Chondrocyte (in vitro differentiated cells): ENCODE data around the gene GPRC5C. TPM values are rescaled to one million over a fixed set of nuclear protein-coding genes. Genes with fewer than 3 reads are reported as not detected.

Experiments used
- DNase-seq: peaks from one replicate; pipeline ENCODE4 v3.0.0; 2021; ENCODE audit warnings: mixed read lengths, low spot score
- H3K27ac Mint-ChIP-seq: one replicate; pipeline ENCODE4 v1.8.0; 2021; ENCODE audit warnings: mild to moderate bottlenecking, moderate library complexity, mixed read lengths; ENCODE audit not compliant: unreplicated experiment
- H3K27me3 Mint-ChIP-seq: 2 replicates; pipeline ENCODE4 v1.8.0; 2021; ENCODE audit warnings: low read depth, mixed read lengths
- H3K36me3 Mint-ChIP-seq: 2 replicates; pipeline ENCODE4 v1.8.0; 2021; ENCODE audit warnings: low read depth, mixed read lengths
- H3K4me1 Mint-ChIP-seq: 2 replicates; pipeline ENCODE4 v1.8.0; 2021; ENCODE audit warnings: low read depth, mild to moderate bottlenecking, mixed read lengths
- H3K4me3 Mint-ChIP-seq: one replicate; pipeline ENCODE4 v1.8.0; 2021; ENCODE audit warnings: mild to moderate bottlenecking, moderate library complexity, mixed read lengths; ENCODE audit not compliant: unreplicated experiment
- H3K9me3 Mint-ChIP-seq: 2 replicates; pipeline ENCODE4 v1.8.0; 2021; ENCODE audit warnings: low read depth, mixed read lengths
- total RNA-seq: library from RNA; stranded (reverse); gene quantifications from 3 replicates; pipeline ENCODE4 v1.2.1, GENCODE V29; 2021
- TF ChIP-seq, protein P1 (sequence below): fragments of 200-600 bp; sonication (generic); IDR thresholded peaks from 2 replicates; pipeline ENCODE4 v1.5.0; 2021; ENCODE audit warnings: antibody characterized with exemption, mild to moderate bottlenecking, moderate library complexity

Gene GPRC5C
- total RNA-seq, 1 donor from 2014 or later = 47.8 TPM

GRCh38 chr17:74429604-74430384 is 2.1 kb upstream of the GPRC5C start:
- H3K4me1 Mint-ChIP-seq = peaks cover 52% of the 10 kb centered on the region
- peak overlapping the region; percentile 93 for H3K27ac Mint-ChIP-seq

DNA sequence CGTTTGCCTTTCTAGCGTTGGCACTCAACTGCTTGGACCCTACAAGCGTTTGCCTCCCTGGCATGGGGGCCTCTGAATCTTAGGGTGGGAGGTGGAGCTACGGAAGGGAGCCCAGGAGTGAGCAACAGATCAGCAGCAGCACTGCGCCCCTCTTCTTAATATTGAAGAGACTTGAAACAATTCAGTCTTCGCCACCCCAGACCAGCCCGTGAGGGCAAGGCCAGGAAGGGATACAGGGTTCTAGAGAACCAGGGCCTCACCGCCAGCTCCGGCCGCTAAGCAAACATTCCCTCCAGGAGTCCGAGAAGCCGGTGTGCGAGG is 1.5 kb upstream of the GPRC5C start:
- no peaks in the 10 kb centered on the region for H3K36me3 Mint-ChIP-seq
- no peak for DNase-seq
- peak overlapping the region; percentile 93 for H3K27ac Mint-ChIP-seq
- H3K27me3 Mint-ChIP-seq = peaks cover 2% of the 10 kb centered on the region
- H3K4me3 Mint-ChIP-seq = peak overlapping the region; percentile 83
- TF ChIP-seq, protein P1, sequence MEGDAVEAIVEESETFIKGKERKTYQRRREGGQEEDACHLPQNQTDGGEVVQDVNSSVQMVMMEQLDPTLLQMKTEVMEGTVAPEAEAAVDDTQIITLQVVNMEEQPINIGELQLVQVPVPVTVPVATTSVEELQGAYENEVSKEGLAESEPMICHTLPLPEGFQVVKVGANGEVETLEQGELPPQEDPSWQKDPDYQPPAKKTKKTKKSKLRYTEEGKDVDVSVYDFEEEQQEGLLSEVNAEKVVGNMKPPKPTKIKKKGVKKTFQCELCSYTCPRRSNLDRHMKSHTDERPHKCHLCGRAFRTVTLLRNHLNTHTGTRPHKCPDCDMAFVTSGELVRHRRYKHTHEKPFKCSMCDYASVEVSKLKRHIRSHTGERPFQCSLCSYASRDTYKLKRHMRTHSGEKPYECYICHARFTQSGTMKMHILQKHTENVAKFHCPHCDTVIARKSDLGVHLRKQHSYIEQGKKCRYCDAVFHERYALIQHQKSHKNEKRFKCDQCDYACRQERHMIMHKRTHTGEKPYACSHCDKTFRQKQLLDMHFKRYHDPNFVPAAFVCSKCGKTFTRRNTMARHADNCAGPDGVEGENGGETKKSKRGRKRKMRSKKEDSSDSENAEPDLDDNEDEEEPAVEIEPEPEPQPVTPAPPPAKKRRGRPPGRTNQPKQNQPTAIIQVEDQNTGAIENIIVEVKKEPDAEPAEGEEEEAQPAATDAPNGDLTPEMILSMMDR = no peak
- H3K9me3 Mint-ChIP-seq = no peaks in the 10 kb centered on the region
- H3K4me1 Mint-ChIP-seq = peaks cover 55% of the 10 kb centered on the region

More at GRCh38 chr17:74429604-74430384, 2.1 kb upstream of the GPRC5C start:
- TF ChIP-seq, protein P1 = no peak
- Mint-ChIP-seq H3K4me3 (peak overlapping the region; percentile 83), H3K36me3 (no peaks in the 10 kb centered on the region), H3K9me3 (no peaks in the 10 kb centered on the region), H3K27me3 (peaks cover 2% of the 10 kb centered on the region)
- DNase-seq = no peak

DNA sequence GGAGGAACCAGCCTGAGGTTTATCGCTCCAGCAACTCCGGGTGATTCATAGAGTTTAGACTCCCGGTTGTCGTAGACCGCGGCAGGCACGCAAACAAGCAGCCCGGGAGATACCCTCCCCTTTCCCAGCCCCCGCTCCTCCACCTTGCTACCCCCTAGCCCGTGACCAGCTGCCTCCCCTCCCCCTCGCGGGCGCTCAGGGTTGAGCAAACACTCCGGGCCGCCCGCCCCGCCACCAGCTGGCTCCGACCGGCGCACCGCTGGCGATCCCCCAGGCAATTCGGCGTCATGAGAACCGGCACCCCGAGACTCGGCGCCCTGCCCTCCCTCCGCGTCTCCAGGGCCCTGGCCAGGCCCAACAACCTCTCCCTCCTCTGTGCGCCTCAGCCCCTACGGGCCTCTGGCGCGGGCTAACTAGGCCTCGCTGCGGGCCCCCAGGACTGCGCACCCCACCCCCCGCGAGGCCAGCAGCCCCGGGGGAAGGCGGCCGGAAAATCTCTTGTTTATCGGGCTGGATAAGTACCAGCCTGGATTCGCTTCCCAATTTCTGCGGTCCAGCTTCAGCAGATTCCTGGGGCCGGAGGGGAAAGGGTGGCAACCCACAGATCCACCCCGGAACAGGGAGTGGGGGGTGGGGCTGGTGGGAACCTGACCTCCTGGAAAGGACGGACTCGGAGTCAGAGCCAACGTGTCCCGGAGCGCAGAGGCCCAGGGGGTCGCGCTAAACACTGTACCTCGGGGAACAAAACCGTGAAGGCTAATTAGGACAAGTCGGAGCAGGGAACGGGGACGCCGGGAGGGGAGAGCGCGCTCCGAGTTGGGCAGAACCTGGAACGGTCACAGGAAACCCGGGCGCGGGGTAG is 951 bp upstream of the GPRC5C start:
- no peaks in the 10 kb centered on the region for H3K9me3 Mint-ChIP-seq
- peaks cover 59% of the 10 kb centered on the region for H3K4me1 Mint-ChIP-seq
- peak overlapping the region; percentile 83 for H3K4me3 Mint-ChIP-seq
- no peak for DNase-seq
- H3K36me3 Mint-ChIP-seq = no peaks in the 10 kb centered on the region
- peaks cover under 1% of the 10 kb centered on the region for H3K27me3 Mint-ChIP-seq
- TF ChIP-seq, protein P1 = peak; percentile 9
- peak overlapping the region; percentile 93 for H3K27ac Mint-ChIP-seq

GRCh38 chr17:74432424-74432690 is 469 bp downstream of the GPRC5C start:
- TF ChIP-seq, protein P1 = no peak
- no peak for DNase-seq
- peaks cover 2% of the 10 kb centered on the region for H3K9me3 Mint-ChIP-seq
- H3K27me3 Mint-ChIP-seq = no peaks in the 10 kb centered on the region
- no peaks in the 10 kb centered on the region for H3K36me3 Mint-ChIP-seq
- peak overlapping the region; percentile 75 for H3K4me3 Mint-ChIP-seq
- no peak overlapping the region for H3K27ac Mint-ChIP-seq
- peaks cover 55% of the 10 kb centered on the region for H3K4me1 Mint-ChIP-seq

- TF ChIP-seq, protein P1 = no peak
- Mint-ChIP-seq H3K9me3 (peaks cover 6% of the 10 kb centered on the region), H3K27ac (peak overlapping the region; percentile 70), H3K4me1 (peaks cover 52% of the 10 kb centered on the region), H3K4me3 (peak overlapping the region; percentile 75), H3K27me3 (no peaks in the 10 kb centered on the region), H3K36me3 (peaks cover under 1% of the 10 kb centered on the region)
- no peak for DNase-seq
These were observed 991 bp downstream of the GPRC5C start for GRCh38 chr17:74432766-74433391.
